IPS-18a (cell line): Measurements from ENCODE around the gene HINFP.
"Not testable (repeated sequence)": the region's sequence is repeated elsewhere in the genome, so short reads cannot be mapped to it uniquely, and the experiment has no call there.

Experiments used
- H3K27ac ChIP-seq: one replicate; pipeline ENCODE4 v1.5.1; 2013; ENCODE audit warnings: low read length
- H3K27me3 ChIP-seq: one replicate; pipeline ENCODE4 v1.6.1; 2013; ENCODE audit warnings: mild to moderate bottlenecking, low read length; ENCODE audit not compliant: control insufficient read depth, insufficient read depth
- H3K36me3 ChIP-seq: one replicate; pipeline ENCODE4 v1.6.1; 2013; ENCODE audit warnings: low read depth, low read length; ENCODE audit not compliant: control insufficient read depth
- H3K4me1 ChIP-seq: one replicate; pipeline ENCODE4 v1.6.1; 2013; ENCODE audit warnings: low read depth, low read length; ENCODE audit not compliant: control insufficient read depth
- H3K4me3 ChIP-seq: one replicate; pipeline ENCODE4 v1.5.1; 2013; ENCODE audit warnings: low read length
- H3K9ac ChIP-seq: one replicate; pipeline ENCODE4 v1.6.1; 2013; ENCODE audit warnings: mild to moderate bottlenecking, low read length, moderate library complexity
- H3K9me3 ChIP-seq: one replicate; pipeline ENCODE4 v1.6.1; 2013; ENCODE audit warnings: low read depth, low read length; ENCODE audit not compliant: control insufficient read depth

HINFP gene

GRCh38 chr11:119153049-119153818 lies 31.9 kb downstream of the HINFP start:
- Histone ChIP-seq H3K4me1 (peaks cover 9% of the 10 kb centered on the region), H3K27me3 (peaks cover 34% of the 10 kb centered on the region)

GRCh38 chr11:119154178-119154577 lies 32.8 kb downstream of the HINFP start:
- H3K27me3 ChIP-seq, result peaks cover 26% of the 10 kb centered on the region
- H3K4me3 ChIP-seq, result no peak overlapping the region
- H3K36me3 ChIP-seq, result no peaks in the 10 kb centered on the region
- H3K9me3 ChIP-seq, result no peaks in the 10 kb centered on the region
- no peak overlapping the region for H3K27ac ChIP-seq
- peaks cover 4% of the 10 kb centered on the region for H3K4me1 ChIP-seq
- no peak overlapping the region for H3K9ac ChIP-seq

More at GRCh38 chr11:119153049-119153818, 31.9 kb downstream of the HINFP start:
- Histone ChIP-seq H3K9ac (no peak overlapping the region), H3K4me3 (no peak overlapping the region), H3K9me3 (no peaks in the 10 kb centered on the region), H3K36me3 (no peaks in the 10 kb centered on the region), H3K27ac (no peak overlapping the region)

- H3K4me3 ChIP-seq, result no peak overlapping the region
Observed at GRCh38 chr11:119155733-119156492, 34.5 kb downstream of the HINFP start.

GRCh38 chr11:119156496-119156895 lies 35.1 kb downstream of the HINFP start:
- Histone ChIP-seq H3K27me3 (peaks cover 3% of the 10 kb centered on the region), H3K4me3 (no peak overlapping the region), H3K9ac (no peak overlapping the region), H3K9me3 (no peaks in the 10 kb centered on the region), H3K4me1 (no peaks in the 10 kb centered on the region), H3K36me3 (no peaks in the 10 kb centered on the region), H3K27ac (no peak overlapping the region)

More at GRCh38 chr11:119155733-119156492, 34.5 kb downstream of the HINFP start:
- H3K27me3 ChIP-seq, result peaks cover 9% of the 10 kb centered on the region
- no peak overlapping the region for H3K27ac ChIP-seq
- no peak overlapping the region for H3K9ac ChIP-seq
- no peaks in the 10 kb centered on the region for H3K9me3 ChIP-seq
- H3K4me1 ChIP-seq, result no peaks in the 10 kb centered on the region
- no peaks in the 10 kb centered on the region for H3K36me3 ChIP-seq

GRCh38 chr11:119157063-119157462 lies 35.7 kb downstream of the HINFP start:
- H3K36me3 ChIP-seq, result no peaks in the 10 kb centered on the region
- no peaks in the 10 kb centered on the region for H3K27me3 ChIP-seq
- no peaks in the 10 kb centered on the region for H3K9me3 ChIP-seq
- H3K9ac ChIP-seq, result no peak overlapping the region
- H3K27ac ChIP-seq, result no peak overlapping the region
- H3K4me3 ChIP-seq, result no peak overlapping the region
- no peaks in the 10 kb centered on the region for H3K4me1 ChIP-seq

GRCh38 chr11:119158467-119158866 lies 37.1 kb downstream of the HINFP start:
- H3K4me1 ChIP-seq, result no peaks in the 10 kb centered on the region
- no peaks in the 10 kb centered on the region for H3K36me3 ChIP-seq
- H3K27ac ChIP-seq, result no peak overlapping the region
- no peak overlapping the region for H3K9ac ChIP-seq
- no peaks in the 10 kb centered on the region for H3K27me3 ChIP-seq
- H3K9me3 ChIP-seq, result no peaks in the 10 kb centered on the region
- no peak overlapping the region for H3K4me3 ChIP-seq

- Histone ChIP-seq H3K9ac (no peak overlapping the region), H3K27ac (no peak overlapping the region), H3K4me3 (no peak overlapping the region), H3K27me3 (no peaks in the 10 kb centered on the region), H3K9me3 (no peaks in the 10 kb centered on the region), H3K4me1 (no peaks in the 10 kb centered on the region), H3K36me3 (no peaks in the 10 kb centered on the region)
Observed at GRCh38 chr11:119160151-119160550, 38.8 kb downstream of the HINFP start.

GRCh38 chr11:119161871-119162270 lies 40.5 kb downstream of the HINFP start:
- Histone ChIP-seq H3K9me3 (no peaks in the 10 kb centered on the region), H3K9ac (no peak overlapping the region), H3K4me3 (no peak overlapping the region), H3K36me3 (no peaks in the 10 kb centered on the region), H3K27ac (no peak overlapping the region), H3K27me3 (no peaks in the 10 kb centered on the region), H3K4me1 (peaks cover 6% of the 10 kb centered on the region)

GRCh38 chr11:119166368-119167076 lies 45.1 kb downstream of the HINFP start:
- no peaks in the 10 kb centered on the region for H3K9me3 ChIP-seq
- H3K27me3 ChIP-seq, result no peaks in the 10 kb centered on the region
- H3K4me3 ChIP-seq, result no peak overlapping the region
- no peak overlapping the region for H3K9ac ChIP-seq
- peaks cover 7% of the 10 kb centered on the region for H3K4me1 ChIP-seq
- no peak overlapping the region for H3K27ac ChIP-seq
- H3K36me3 ChIP-seq, result no peaks in the 10 kb centered on the region

- not testable (repeated sequence) for H3K27me3 ChIP-seq, H3K9ac ChIP-seq, H3K36me3 ChIP-seq, H3K4me1 ChIP-seq, H3K9me3 ChIP-seq, H3K27ac ChIP-seq, H3K4me3 ChIP-seq
Observed at GRCh38 chr11:119167077-119167458, 45.7 kb downstream of the HINFP start.

GRCh38 chr11:119167933-119168332 lies 46.6 kb downstream of the HINFP start:
- H3K27me3 ChIP-seq, result no peaks in the 10 kb centered on the region
- no peaks in the 10 kb centered on the region for H3K9me3 ChIP-seq
- H3K36me3 ChIP-seq, result no peaks in the 10 kb centered on the region
- H3K9ac ChIP-seq, result no peak overlapping the region
- H3K27ac ChIP-seq, result no peak overlapping the region
- H3K4me1 ChIP-seq, result peaks cover 7% of the 10 kb centered on the region
- H3K4me3 ChIP-seq, result no peak overlapping the region
